ENCODE results near the gene H19.

The H19 gene

GRCh38 chr11:1997755-1998154, at the start of gene H19:
Gene H19 (minus strand): TSS chr11:1997842.
- DNase-seq: no peak

GRCh38 chr11:2041963-2042362, 44.3 kb upstream of the H19 start:
- no peak for DNase-seq

- DNase-seq: no peak
Observed at GRCh38 chr11:2041153-2041552, 43.5 kb upstream of the H19 start.

DNA sequence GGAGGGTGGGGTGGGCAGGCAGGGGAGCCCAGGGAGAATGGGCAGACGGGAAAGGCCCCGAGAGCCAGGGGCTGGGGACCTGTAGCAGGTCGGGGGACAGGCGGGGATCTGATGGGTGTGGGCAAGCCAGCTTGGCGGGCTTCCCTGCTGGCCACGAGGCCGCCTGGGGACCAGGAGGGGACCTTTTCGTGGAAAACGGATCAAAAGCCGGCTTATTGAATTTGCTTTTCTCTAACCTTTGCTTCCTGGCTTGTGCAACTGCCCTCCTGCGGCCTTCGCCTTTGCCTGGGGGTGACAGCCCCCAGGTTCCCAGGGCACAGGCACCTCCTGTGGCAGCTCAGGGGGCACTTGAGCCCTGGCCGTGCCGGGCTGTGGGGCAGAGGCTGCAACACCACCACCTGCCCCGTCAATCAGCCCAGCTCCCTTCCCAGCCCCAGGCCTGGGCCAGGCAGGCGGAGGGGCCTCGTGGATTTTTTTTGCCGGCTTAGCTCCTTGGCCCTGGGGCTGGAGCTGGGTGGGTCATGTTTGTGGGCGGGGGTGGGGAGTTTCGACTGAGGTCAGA, 41.6 kb upstream of the H19 start:
- DNase-seq: no peak

DNA sequence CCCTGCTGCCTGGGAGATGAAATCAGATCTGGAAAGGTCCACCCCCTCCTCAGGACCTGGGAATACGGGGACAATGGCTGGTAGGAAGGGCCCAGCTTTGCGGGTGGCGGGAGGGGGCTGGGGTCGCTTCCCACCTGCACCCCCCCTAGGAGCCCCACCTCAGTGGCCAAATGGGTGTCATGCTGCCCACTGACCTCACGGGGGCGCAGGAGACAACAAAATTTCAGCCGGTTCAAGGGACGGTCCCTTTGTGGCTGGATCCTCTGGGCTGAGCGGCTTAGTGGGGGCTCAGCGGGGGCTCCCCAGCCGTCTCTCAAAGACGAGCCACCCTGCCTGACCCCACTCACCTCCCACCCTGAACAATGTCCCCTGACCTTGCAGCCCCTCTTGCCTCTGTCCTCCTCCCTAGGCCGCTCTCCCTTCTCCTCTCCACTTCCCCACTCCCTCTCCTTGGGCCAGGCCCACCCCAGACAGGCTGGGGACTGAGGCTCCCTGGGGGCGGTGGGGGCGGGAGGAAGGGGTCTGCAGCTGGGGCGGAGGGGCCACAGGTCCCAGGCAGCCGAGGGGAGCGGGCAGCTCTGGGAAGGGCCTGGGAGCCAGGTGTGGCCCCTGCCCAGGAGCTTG, 39.3 kb upstream of the H19 start:
- no peak for DNase-seq

GRCh38 chr11:2035382-2035781, 37.7 kb upstream of the H19 start:
- no peak for DNase-seq

- DNase-seq: no peak
Observed at GRCh38 chr11:2031058-2031457, 33.4 kb upstream of the H19 start.

DNA sequence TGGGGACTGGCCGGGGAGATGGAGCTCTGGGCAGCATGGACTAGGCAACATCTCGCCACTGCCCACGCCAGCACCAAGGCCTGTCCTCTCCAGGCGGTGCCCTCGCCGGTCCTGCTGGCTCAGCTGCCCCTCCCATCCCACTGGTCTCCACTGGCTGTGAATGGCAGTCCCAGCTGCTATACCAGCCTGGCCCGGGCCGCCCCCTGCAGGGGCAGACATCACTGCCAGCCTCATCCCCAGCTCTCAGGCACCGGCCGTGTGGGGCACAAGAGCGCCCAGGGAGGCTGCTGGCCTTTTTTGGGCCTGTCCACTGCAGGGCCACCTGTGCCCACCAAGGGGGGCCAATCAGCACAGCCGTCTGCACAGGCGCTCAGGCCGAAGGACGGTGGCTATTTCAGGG, 30.1 kb upstream of the H19 start:
- DNase-seq: no peak

DNA sequence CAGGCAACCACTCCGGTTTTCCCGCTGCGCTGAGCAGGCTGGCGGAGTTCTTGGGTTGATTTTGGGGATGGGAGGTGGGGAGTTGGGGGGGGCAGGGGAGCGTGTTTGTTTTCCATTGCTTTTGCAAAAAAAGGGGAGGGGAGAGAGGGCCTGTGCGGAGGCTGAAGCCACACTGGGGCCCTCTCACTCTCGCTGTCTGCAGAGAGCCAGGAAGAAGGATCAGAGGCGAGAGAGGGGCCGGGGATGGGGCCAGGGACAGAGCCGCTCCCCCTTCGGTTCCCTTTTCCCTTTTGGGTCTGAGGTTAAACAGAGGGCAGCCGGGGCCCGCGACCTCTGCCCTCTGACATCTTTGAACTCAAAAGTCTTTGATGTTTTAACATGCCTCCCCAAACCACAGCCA, 17.4 kb upstream of the H19 start:
- no peak for DNase-seq

DNA sequence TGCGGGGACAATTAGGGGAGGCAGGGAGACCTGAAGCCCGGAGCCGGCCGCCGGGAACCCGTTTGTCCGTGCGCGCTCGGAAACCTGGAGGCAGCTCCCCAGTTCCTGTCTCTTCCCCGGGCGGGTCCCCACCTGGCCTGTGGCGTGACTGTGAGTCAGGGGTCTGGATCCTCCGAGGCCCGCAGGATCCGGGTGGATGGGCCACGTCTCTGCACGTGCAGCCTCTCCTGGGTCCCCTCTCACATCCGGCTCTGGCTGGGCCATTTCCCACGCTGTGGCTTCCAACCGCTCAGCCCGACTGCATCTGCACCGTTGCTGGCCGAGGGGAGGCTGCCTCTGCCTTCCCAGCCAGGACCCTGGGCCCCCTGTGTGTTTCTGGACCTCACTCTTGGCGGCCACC, 14.8 kb upstream of the H19 start:
- DNase-seq: no peak

GRCh38 chr11:2004466-2004865, 6.8 kb upstream of the H19 start:
- no peak for DNase-seq

DNA sequence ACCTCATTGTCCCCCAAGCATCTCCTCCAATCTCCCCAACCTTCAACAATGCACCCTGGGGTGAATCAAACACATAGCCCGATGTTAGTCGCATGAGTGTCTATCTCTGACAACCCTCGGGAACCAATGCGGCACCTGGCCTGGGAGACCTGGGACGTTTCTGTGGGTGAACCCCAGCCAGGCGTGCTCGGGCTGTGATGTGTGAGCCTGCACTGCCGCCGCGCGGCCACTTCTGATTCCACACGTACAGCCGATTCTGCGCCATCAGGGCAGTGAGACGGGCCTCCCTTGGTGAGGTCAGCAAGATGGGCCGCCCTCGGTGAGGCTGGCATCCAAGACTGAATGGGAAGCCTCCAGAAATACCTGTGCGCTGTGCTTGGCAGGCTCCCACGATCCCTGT, 5.2 kb upstream of the H19 start:
- no peak for DNase-seq

DNA sequence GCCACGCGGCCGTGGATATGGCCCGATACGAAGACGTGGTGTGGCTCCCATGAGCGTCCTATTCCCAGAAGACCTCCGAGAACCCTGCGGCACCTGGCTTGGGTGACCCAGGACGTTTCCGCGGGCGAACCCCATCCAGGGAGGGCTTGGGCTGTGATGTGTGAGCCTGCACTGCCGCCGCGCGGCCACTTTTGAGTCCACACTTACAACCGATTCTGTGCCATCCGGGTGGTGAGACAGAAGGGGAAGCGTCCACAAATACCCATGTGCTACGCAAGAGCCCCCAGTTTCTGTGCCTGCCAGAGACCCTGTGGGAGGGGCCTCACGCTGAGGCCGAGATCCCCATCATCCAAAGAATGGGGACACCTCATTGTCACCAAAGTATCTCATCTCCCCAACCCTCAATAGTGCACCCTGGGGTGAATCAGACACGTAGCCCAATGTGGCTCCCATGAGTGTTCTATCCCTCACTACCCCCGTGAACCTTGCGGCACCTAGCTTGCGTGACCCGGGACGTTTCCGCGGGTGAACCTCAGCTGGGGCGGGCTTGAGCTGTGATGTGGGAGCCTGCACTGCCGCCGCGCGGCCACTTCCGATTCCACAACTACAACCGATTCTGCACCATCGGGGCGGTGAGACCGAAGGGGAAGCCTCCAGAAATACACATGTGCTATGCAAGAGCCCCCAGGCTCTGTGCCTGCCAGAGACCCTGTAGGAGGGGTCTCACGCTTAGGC, 4.6 kb upstream of the H19 start:
- DNase-seq: no peak

- DNase-seq: no peak
Observed at GRCh38 chr11:1998861-1999260, 1.2 kb upstream of the H19 start.

GRCh38 chr11:1998290-1998689, 648 bp upstream of the H19 start:
- DNase-seq: no peak

- DNase-seq: no peak
Observed at GRCh38 chr11:1994121-1994520, 3.5 kb downstream of the H19 start.

GRCh38 chr11:1992111-1992510, 5.5 kb downstream of the H19 start:
- DNase-seq: no peak

DNA sequence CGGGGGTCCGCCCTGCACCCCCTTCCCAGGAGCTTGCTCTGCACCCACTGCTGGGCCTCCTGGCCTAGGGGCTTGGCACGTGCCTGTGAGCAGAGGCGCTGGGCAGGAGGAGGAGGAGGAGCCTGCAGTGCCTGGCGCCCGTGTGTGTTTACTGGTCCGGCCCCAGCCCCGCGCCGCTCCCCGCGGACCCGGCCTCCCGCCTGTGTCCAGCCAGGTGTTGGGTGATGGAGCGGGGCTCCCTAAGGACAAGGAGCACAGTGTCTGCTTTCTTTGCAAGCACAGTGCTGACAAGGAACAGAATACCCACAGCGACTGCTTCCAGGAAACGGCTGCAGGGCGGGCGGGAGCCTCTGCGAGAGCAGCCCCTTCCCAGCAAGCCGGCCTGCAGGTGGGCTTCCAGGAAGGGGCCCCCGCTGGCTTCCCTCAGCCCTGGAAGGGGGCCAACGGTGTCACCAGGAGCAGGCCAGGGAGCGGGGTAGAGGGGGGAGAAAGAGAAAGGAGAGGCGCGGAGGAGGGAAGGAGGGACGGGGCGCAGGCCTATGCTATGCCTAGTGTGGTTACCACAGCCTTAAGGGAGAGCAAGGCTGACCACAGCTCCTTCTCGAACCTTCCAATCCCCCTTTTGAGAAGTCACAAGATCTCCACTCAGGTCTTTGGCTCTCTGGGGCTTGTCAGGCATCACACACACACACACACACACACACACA, 6.6 kb downstream of the H19 start:
- no peak for DNase-seq

DNA sequence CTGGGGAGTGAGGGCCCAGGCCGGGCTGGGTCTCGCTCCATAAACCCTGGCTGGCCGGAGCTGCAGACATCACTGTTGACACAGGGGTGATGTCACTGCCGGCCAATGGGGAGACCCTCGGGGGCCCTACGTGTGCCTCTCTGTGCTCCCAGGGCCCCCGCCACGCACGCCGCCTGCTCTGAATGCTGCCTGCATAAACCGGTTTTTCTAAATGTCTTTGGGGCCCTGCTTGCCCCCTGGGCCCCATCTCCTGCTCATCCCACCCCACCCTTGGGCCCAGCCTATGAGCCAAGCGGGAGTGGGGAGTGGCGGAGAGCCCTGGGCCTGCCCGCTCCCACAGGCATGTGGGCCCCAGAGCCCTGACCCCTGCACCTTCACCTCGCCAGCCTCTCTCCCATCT, 7.7 kb downstream of the H19 start:
- DNase-seq: no peak

GRCh38 chr11:1988667-1989317, 8.8 kb downstream of the H19 start:
- DNase-seq: no peak

- no peak for DNase-seq
Observed at GRCh38 chr11:1988174-1988573, 9.5 kb downstream of the H19 start.

GRCh38 chr11:1987024-1987423, 10.6 kb downstream of the H19 start:
- no peak for DNase-seq

GRCh38 chr11:1983601-1983961, 14.1 kb downstream of the H19 start:
- DNase-seq: no peak

All from SIG-M5 (cell line).